ENCODE results near the gene CHMP4B. TPM values are rescaled to one million over a fixed set of nuclear protein-coding genes. Genes with fewer than 3 reads are reported as not detected.

Gene CHMP4B
- total RNA-seq, 4 donors from 2014 or later: 93.4 to 118 (median 112) TPM

DNA sequence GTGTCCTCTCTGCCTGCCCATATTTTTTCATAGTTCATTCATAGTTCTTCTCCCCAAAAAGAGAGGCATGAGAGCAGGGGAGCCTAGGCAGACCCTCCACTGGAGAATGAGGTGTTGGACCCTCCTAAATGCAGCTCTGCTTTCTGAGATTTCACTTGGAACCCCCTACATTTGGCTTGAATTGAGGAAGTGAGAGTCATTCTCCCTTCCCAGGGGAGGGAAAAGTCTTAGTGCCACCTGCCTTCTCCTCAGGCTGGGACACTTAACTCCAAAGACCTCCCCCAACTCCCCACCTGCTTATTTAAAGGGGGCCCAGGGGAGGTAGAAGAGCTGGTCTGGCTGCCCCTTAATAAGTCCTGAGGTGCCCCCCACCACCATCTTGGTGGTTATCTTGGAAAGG lies 78.2 kb downstream of the CHMP4B start:
- no peaks in the 10 kb centered on the region for H3K27me3 ChIP-seq
- no peak overlapping the region for H3K4me3 ChIP-seq
- TF ChIP-seq, protein P1, sequence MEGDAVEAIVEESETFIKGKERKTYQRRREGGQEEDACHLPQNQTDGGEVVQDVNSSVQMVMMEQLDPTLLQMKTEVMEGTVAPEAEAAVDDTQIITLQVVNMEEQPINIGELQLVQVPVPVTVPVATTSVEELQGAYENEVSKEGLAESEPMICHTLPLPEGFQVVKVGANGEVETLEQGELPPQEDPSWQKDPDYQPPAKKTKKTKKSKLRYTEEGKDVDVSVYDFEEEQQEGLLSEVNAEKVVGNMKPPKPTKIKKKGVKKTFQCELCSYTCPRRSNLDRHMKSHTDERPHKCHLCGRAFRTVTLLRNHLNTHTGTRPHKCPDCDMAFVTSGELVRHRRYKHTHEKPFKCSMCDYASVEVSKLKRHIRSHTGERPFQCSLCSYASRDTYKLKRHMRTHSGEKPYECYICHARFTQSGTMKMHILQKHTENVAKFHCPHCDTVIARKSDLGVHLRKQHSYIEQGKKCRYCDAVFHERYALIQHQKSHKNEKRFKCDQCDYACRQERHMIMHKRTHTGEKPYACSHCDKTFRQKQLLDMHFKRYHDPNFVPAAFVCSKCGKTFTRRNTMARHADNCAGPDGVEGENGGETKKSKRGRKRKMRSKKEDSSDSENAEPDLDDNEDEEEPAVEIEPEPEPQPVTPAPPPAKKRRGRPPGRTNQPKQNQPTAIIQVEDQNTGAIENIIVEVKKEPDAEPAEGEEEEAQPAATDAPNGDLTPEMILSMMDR (IDR thresholded peaks at IDR 0.05): no peak
- TF ChIP-seq POLR2A (IDR thresholded peaks at IDR 0.05) (no peak), POLR2AphosphoS5 (IDR thresholded peaks at IDR 0.05) (no peak), EP300 (IDR thresholded peaks at IDR 0.05) (no peak)
- H3K36me3 ChIP-seq: no peaks in the 10 kb centered on the region
- no peaks in the 10 kb centered on the region for H3K4me1 ChIP-seq
- ATAC-seq: no peak
- H3K9me3 ChIP-seq: peaks cover 0 to 11% (median 0%) of the 10 kb centered on the region in 3 donors
- H3K27ac ChIP-seq: no peak overlapping the region

DNA sequence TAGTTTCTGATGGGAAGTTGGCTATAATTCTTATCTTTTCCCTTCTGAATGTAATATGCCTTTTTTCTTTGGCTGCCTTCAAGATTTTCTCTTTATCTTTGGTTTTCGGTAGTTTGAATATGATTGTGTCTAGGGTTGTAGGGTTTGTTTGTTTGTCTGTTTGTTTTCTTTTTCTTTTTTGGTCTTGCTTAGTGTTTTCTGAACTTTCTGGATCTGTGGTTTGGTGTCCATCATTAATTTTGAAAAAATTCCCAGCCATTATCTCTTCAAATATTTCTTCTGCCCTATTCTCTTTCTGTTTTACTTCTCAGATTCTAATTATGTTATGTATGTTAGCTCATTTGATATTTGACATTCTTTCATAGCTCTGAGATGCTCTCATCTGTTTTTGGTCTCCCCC lies 79.4 kb downstream of the CHMP4B start:
- no peaks in the 10 kb centered on the region for H3K27me3 ChIP-seq
- H3K27ac ChIP-seq: no peak overlapping the region
- WGBS, 2 donors (ENCODE audit: low coverage in 1 of 2): 100% methylated on average over 1 of the region's 1 CpG; no CpG with 5 or more reads in 1 of the 2 donors
- H3K4me1 ChIP-seq: no peaks in the 10 kb centered on the region
- H3K4me3 ChIP-seq: no peak overlapping the region
- no peak for ATAC-seq
- H3K36me3 ChIP-seq: no peaks in the 10 kb centered on the region
- no peak for TF ChIP-seq POLR2A (IDR thresholded peaks at IDR 0.05)
- peaks cover 0 to 11% (median 0%) of the 10 kb centered on the region in 3 donors for H3K9me3 ChIP-seq

DNA sequence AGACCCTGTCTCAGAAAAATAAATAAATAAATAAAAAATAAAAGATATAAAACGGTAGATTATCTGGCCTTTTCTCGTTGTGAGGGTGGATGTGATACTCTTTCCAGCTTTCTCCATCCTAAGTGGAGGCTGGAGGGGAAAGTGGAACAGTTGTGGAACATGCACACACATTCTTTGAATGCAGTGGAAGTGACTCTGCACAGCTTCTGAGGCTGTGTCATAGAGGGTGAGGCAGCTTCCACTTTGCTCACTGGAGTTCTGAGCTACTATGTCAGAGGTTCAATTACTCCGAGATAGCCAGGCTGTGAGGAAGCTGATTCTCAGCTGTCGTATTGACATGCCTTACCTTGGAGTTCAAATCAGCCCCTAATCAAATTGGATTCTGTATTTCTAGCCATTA lies 82.2 kb downstream of the CHMP4B start:
- TF ChIP-seq POLR2A (IDR thresholded peaks at IDR 0.05): no peak
- no peak for TF ChIP-seq POLR2AphosphoS5 (IDR thresholded peaks at IDR 0.05)
- TF ChIP-seq, protein P1 (IDR thresholded peaks at IDR 0.05): no peak
- no peak for TF ChIP-seq EP300 (IDR thresholded peaks at IDR 0.05)
- Histone ChIP-seq H3K9me3 (peaks cover 0 to 11% (median 0%) of the 10 kb centered on the region in 3 donors), H3K27ac (no peak overlapping the region), H3K36me3 (no peaks in the 10 kb centered on the region), H3K4me3 (no peak overlapping the region), H3K4me1 (no peaks in the 10 kb centered on the region), H3K27me3 (no peaks in the 10 kb centered on the region)
- 60 to 95% methylated on average over 3 of the region's 4 CpGs for WGBS, 2 donors (ENCODE audit: low coverage in 1 of 2)
- no peak for ATAC-seq

DNA sequence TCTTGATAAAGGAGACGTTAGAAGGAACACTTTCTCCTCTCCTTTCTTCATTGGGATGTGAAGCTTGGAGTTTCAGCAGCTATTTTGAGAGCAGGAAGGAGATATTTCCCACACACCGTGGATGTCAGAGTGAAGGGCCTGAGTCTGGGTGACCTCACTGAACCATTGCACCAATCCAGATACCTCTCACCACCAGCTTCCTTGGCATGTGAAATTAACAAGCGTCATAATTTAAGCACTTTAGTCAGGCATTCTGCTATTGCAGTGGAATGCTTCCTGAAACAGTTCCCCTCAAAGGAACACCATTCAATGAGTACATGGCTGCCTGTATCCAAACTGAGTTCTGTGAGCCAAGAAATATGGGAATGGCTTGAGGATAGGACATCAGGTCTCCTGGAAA lies 83.7 kb downstream of the CHMP4B start:
- no peak overlapping the region for H3K4me3 ChIP-seq
- H3K4me1 ChIP-seq: no peaks in the 10 kb centered on the region
- H3K9me3 ChIP-seq: peaks cover 0 to 11% (median 0%) of the 10 kb centered on the region in 3 donors
- no peak for ATAC-seq
- H3K36me3 ChIP-seq: no peaks in the 10 kb centered on the region
- H3K27ac ChIP-seq: no peak overlapping the region
- H3K27me3 ChIP-seq: peaks cover 4% of the 10 kb centered on the region
- 34 to 50% methylated on average over 1 to 2 of the region's 3 CpGs for WGBS, 2 donors (ENCODE audit: low coverage in 1 of 2)
- TF ChIP-seq POLR2A (IDR thresholded peaks at IDR 0.05) (no peak), POLR2AphosphoS5 (IDR thresholded peaks at IDR 0.05) (no peak)

DNA sequence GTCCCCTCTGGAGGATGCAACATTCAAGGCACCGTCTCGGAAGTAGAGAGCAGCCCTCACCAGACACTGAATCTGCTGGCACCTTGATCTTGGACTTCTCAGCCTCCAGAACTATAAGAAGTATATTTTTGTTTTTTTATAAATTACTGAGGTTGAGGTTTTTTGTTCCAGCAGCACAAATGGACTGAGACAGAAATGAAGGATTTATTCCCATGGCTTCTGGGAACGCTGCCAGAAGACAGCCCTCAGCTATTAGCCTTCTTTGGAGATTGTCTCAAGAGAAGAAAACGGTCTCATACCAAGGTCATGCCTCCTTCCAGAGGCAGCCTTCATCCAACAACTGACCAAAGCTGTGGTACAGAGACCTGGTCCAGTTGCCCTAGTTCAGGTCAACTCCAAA lies 85.4 kb downstream of the CHMP4B start:
- Histone ChIP-seq H3K4me3 (no peak overlapping the region), H3K27ac (no peak overlapping the region), H3K4me1 (no peaks in the 10 kb centered on the region), H3K27me3 (peaks cover 14% of the 10 kb centered on the region), H3K9me3 (no peaks in the 10 kb centered on the region), H3K36me3 (no peaks in the 10 kb centered on the region)
- 53 to 55% methylated on average over 3 to 4 of the region's 4 CpGs for WGBS, 2 donors (ENCODE audit: low coverage in 1 of 2)
- TF ChIP-seq, protein P1 (IDR thresholded peaks at IDR 0.05): no peak
- TF ChIP-seq POLR2AphosphoS5 (IDR thresholded peaks at IDR 0.05) (no peak), EP300 (IDR thresholded peaks at IDR 0.05) (no peak), POLR2A (IDR thresholded peaks at IDR 0.05) (no peak)
- no peak for ATAC-seq

DNA sequence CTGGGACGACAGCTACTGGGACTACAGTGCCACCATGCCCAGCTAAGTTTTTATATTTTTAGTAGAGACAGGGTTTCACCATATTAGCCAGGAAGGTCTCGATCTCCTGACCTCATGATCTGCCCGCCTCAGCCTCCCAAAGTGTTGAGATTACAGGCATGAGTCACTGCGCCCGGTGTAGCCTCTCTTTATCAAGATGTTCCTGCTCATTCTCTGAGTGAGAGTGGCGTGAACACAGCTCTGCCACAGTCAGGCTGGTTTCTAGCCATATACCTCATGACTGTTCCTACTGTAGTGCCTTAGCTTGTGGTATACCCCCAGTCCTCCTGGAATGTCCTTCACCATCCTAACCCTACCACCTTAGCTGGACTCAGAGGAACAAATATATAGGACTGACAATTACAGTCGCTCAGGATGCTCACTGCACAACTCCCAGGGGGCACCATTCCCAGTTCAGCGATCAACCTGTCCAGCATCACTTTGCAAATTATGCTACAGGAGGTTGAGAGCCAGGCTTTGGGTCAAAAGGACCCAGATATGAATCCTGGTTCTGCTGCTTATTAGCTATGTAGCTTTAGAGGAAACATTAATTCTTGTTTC lies 86.3 kb downstream of the CHMP4B start:
- H3K36me3 ChIP-seq: no peaks in the 10 kb centered on the region
- H3K9me3 ChIP-seq: no peaks in the 10 kb centered on the region

More for the DNA sequence above, 86.3 kb downstream of the CHMP4B start:
- WGBS, 2 donors (ENCODE audit: low coverage in 1 of 2): 75 to 90% methylated on average over 2 to 8 of the region's 8 CpGs
- Histone ChIP-seq H3K4me1 (no peaks in the 10 kb centered on the region), H3K27me3 (peaks cover 14% of the 10 kb centered on the region), H3K4me3 (no peak overlapping the region), H3K27ac (no peak overlapping the region)
- ATAC-seq: no peak
- TF ChIP-seq, protein P1 (IDR thresholded peaks at IDR 0.05): no peak
- no peak for TF ChIP-seq POLR2AphosphoS5 (IDR thresholded peaks at IDR 0.05)
